Endothelial cell (in vitro differentiated cells): ENCODE results near the gene BMP7. TPM values are rescaled to one million over a fixed set of nuclear protein-coding genes. Genes with fewer than 3 reads are reported as not detected.

ENCODE experiments used
- DNase-seq: peaks from one replicate; pipeline ENCODE4 v3.0.0; 2021; ENCODE audit warnings: low spot score
- H3K27ac Mint-ChIP-seq: one replicate; pipeline ENCODE4 v1.8.0; 2021; ENCODE audit warnings: mixed read lengths, inconsistent platforms; ENCODE audit not compliant: unreplicated experiment
- H3K27me3 Mint-ChIP-seq: one replicate; pipeline ENCODE4 v1.8.0; 2021; ENCODE audit warnings: mild to moderate bottlenecking, moderate library complexity, mixed read lengths, inconsistent platforms; ENCODE audit not compliant: unreplicated experiment
- H3K36me3 Mint-ChIP-seq: one replicate; pipeline ENCODE4 v1.8.0; 2021; ENCODE audit warnings: mild to moderate bottlenecking, low read depth, mixed read lengths, inconsistent platforms; ENCODE audit not compliant: unreplicated experiment
- H3K4me1 Mint-ChIP-seq: one replicate; pipeline ENCODE4 v1.8.0; 2021; ENCODE audit warnings: mild to moderate bottlenecking, mixed read lengths, inconsistent platforms; ENCODE audit not compliant: unreplicated experiment
- H3K4me3 Mint-ChIP-seq: one replicate; pipeline ENCODE4 v1.8.0; 2021; ENCODE audit warnings: mild to moderate bottlenecking, mixed read lengths, inconsistent platforms; ENCODE audit not compliant: unreplicated experiment
- H3K9me3 Mint-ChIP-seq: one replicate; pipeline ENCODE4 v1.8.0; 2021; ENCODE audit warnings: mixed read lengths, inconsistent platforms; ENCODE audit not compliant: unreplicated experiment
- CTCF ChIP-seq: fragments of 200-600 bp; sonication (generic); IDR thresholded peaks from one replicate; pipeline ENCODE4 v1.5.0; 2021; ENCODE audit warnings: antibody characterized with exemption; ENCODE audit not compliant: unreplicated experiment
- long read RNA-seq: library from polyadenylated mRNA; unstranded; transcript quantifications from one replicate; pipeline ENCODE4 v2.0.0, GENCODE V29; 2020; ENCODE audit not compliant: unreplicated experiment
- total RNA-seq: library from RNA; stranded (reverse); fragmentation: NEBNext Ultra II Directional; extraction: Animal tissue kit (Norgen Biotek cat#: 25700); gene quantifications from one replicate; pipeline ENCODE4 v1.2.1, GENCODE V29; 2021; ENCODE audit not compliant: unreplicated experiment

BMP7 gene
- total RNA-seq: 0.38 TPM
- long read RNA-seq: 0 reads

GRCh38 chr20:57266291-57267157 lies at the start of gene BMP7:
Gene BMP7 (minus strand): TSS chr20:57266641. CDS start chr20:57266122, 519 bp downstream.
- Mint-ChIP-seq H3K4me1 (peaks cover 7% of the 10 kb centered on the region), H3K36me3 (no peaks in the 10 kb centered on the region), H3K4me3 (peak within 1 kb of the TSS; percentile 82), H3K9me3 (no peaks in the 10 kb centered on the region), H3K27me3 (peaks cover 32% of the 10 kb centered on the region), H3K27ac (no peak within 1 kb of the TSS)
- peak; percentile 42 for DNase-seq
- TF ChIP-seq CTCF: no peak

GRCh38 chr20:57315976-57316480 lies 49.6 kb upstream of the BMP7 start:
- H3K4me1 Mint-ChIP-seq: no peaks in the 10 kb centered on the region
- TF ChIP-seq CTCF: no peak
- H3K27ac Mint-ChIP-seq: no peak overlapping the region
- H3K9me3 Mint-ChIP-seq: no peaks in the 10 kb centered on the region
- peaks cover 7% of the 10 kb centered on the region for H3K27me3 Mint-ChIP-seq
- H3K36me3 Mint-ChIP-seq: no peaks in the 10 kb centered on the region
- DNase-seq: no peak
- H3K4me3 Mint-ChIP-seq: no peak overlapping the region

- Mint-ChIP-seq H3K27me3 (peaks cover 7% of the 10 kb centered on the region), H3K4me1 (no peaks in the 10 kb centered on the region), H3K36me3 (no peaks in the 10 kb centered on the region), H3K4me3 (no peak overlapping the region), H3K9me3 (no peaks in the 10 kb centered on the region), H3K27ac (no peak overlapping the region)
- TF ChIP-seq CTCF: no peak
- no peak for DNase-seq
Measured at GRCh38 chr20:57315083-57315975, 48.9 kb upstream of the BMP7 start.

- DNase-seq: no peak
- no peak overlapping the region for H3K4me3 Mint-ChIP-seq
- no peaks in the 10 kb centered on the region for H3K4me1 Mint-ChIP-seq
Measured at GRCh38 chr20:57313951-57314350, 47.5 kb upstream of the BMP7 start.

More at GRCh38 chr20:57313951-57314350, 47.5 kb upstream of the BMP7 start:
- H3K27ac Mint-ChIP-seq: no peak overlapping the region
- no peak for TF ChIP-seq CTCF
- no peaks in the 10 kb centered on the region for H3K9me3 Mint-ChIP-seq
- no peaks in the 10 kb centered on the region for H3K36me3 Mint-ChIP-seq
- peaks cover 5% of the 10 kb centered on the region for H3K27me3 Mint-ChIP-seq
